Endothelial cell of umbilical vein (primary cell): ENCODE data around the gene PRR23A. TPM values are rescaled to one million over a fixed set of nuclear protein-coding genes. Genes with fewer than 3 reads are reported as not detected.

ENCODE experiments used
- BruUV-seq: library from RNA; stranded (reverse); fragments of 400-500 nt; replicated peaks from 2 replicates; lab custom pipeline; 2021; lab: Mats Ljungman, UMichigan
- CTCF ChIA-PET: fragments of 300-600, 350-600 bp; sonication (Branson Sonifier 250); formaldehyde crosslinking; loops from one replicate; lab custom pipeline; 2021; ENCODE audit warnings: antibody characterized with exemption, inconsistent platforms; lab: Charles Lee
- POLR2A ChIA-PET: fragments of 300-600, 350-600 bp; sonication (Branson Sonifier 250); formaldehyde crosslinking; loops from one replicate; lab custom pipeline; 2021; ENCODE audit warnings: antibody characterized with exemption, inconsistent platforms; lab: Charles Lee
- DNase-seq: peaks from one replicate; pipeline ENCODE4 v3.0.0-alpha.2; 2011; ENCODE audit warnings: low read depth, low spot score
- FAIRE-seq: peaks from 2 replicates; lab custom pipeline; 2011; peaks lifted over from hg19 to GRCh38; lab: Jason Lieb, UNC
- H2AFZ ChIP-seq: 2 replicates; pipeline ENCODE4 v1.6.0; 2012; ENCODE audit warnings: low read depth, low read length, control low read depth, inconsistent platforms
- H3K27ac ChIP-seq: 2 replicates; pipeline ENCODE4 v1.5.1; 2011; ENCODE audit warnings: low read depth, mild to moderate bottlenecking, control low read depth, low read length, moderate library complexity; ENCODE audit not compliant: insufficient read depth
- H3K27me3 ChIP-seq, 2 experiments: 2 replicates each; pipeline versions ENCODE4 v1.6.0 to v1.6.1; 2011; ENCODE audit warnings: low read length in 2 of 2, mixed read lengths in 1 of 2; ENCODE audit not compliant: control insufficient read depth in 2 of 2, insufficient read depth in 2 of 2
- H3K36me3 ChIP-seq, 2 experiments: 2 replicates in 1 of 2; 3 replicates in 1 of 2; pipeline ENCODE4 v1.5.1; 2011; ENCODE audit warnings: low read length in 2 of 2, mild to moderate bottlenecking in 1 of 2, moderate library complexity in 1 of 2; ENCODE audit not compliant: control insufficient read depth in 2 of 2, insufficient read depth in 2 of 2; ENCODE audit errors: extremely low read depth in 1 of 2
- H3K4me1 ChIP-seq: 3 replicates; pipeline ENCODE4 v1.5.1; 2011; ENCODE audit warnings: mild to moderate bottlenecking, low read length; ENCODE audit not compliant: control insufficient read depth, insufficient read depth; ENCODE audit errors: extremely low read depth
- H3K4me2 ChIP-seq: 2 replicates; pipeline ENCODE4 v1.6.1; 2011; ENCODE audit warnings: low read length, control low read depth, mixed read lengths; ENCODE audit not compliant: insufficient read depth
- H3K4me3 ChIP-seq, 3 experiments: fragments of 200-600 bp in 1 of 3; sonication (generic), shearing (Covaris generic) in 1 of 3; replicated peaks in 1 of 3; 2 replicates each; pipeline ENCODE4 v1.5.1; 2011 to 2016; ENCODE audit warnings: control low read depth in 3 of 3, low read length in 3 of 3, mild to moderate bottlenecking in 2 of 3, inconsistent platforms in 1 of 3, low read depth in 1 of 3, moderate library complexity in 1 of 3; ENCODE audit not compliant: insufficient read depth in 1 of 3
- H3K79me2 ChIP-seq: 2 replicates; pipeline ENCODE4 v1.6.0; 2012; ENCODE audit warnings: low read length, inconsistent platforms; ENCODE audit not compliant: control insufficient read depth, insufficient read depth
- H3K9ac ChIP-seq: replicated peaks from 2 replicates; pipeline ENCODE3; 2011; ENCODE audit warnings: low read length, control low read depth; ENCODE audit not compliant: insufficient read depth; ENCODE audit errors: extremely low read depth
- H3K9me1 ChIP-seq: replicated peaks from 3 replicates; pipeline ENCODE4 v1.6.0; 2011; ENCODE audit warnings: mild to moderate bottlenecking, low read length; ENCODE audit not compliant: control insufficient read depth, insufficient read depth; ENCODE audit errors: extremely low read depth
- H3K9me3 ChIP-seq: replicated peaks from 2 replicates; pipeline ENCODE4 v1.5.1; 2012; ENCODE audit warnings: low read length, inconsistent platforms; ENCODE audit not compliant: control insufficient read depth, insufficient read depth
- H4K20me1 ChIP-seq: replicated peaks from 2 replicates; pipeline ENCODE3; 2011; ENCODE audit warnings: mild to moderate bottlenecking, low read length; ENCODE audit not compliant: control insufficient read depth, insufficient read depth; ENCODE audit errors: extremely low read depth
- EZH2 ChIP-seq: IDR thresholded peaks from 2 replicates; pipeline ENCODE4 v1.6.1; 2012; ENCODE audit warnings: borderline replicate concordance, low read depth, mild to moderate bottlenecking, moderate library complexity, low read length, inconsistent platforms; ENCODE audit not compliant: severe bottlenecking
- JUN ChIP-seq: IDR thresholded peaks from 2 replicates; pipeline ENCODE4 v1.6.1; 2011; ENCODE audit warnings: borderline replicate concordance, low read depth; ENCODE audit not compliant: insufficient read length, insufficient read depth
- MYC ChIP-seq: IDR thresholded peaks from one replicate; pipeline ENCODE4 v1.6.1; 2011; ENCODE audit warnings: mild to moderate bottlenecking, low read depth, low read length
- dilution Hi-C: fragments of 300-500 bp; cut with MboI; formaldehyde crosslinking; loops from one replicate; pipeline ENCODE4 v1.15.0; 2019; ENCODE audit warnings: low sequenced_read_pairs; ENCODE audit not compliant: extremely low pct_ligation_motif_present
- intact Hi-C: fragments of 100-400 bp; cut with micrococcal nuclease; formaldehyde crosslinking; loops from one replicate; pipeline ENCODE4 v1.10.0; 2022
- polyA plus RNA-seq, 4 experiments: library from polyadenylated mRNA; depleted of rRNA in 3 of 4; stranded (reverse) in 3 of 4; unstranded in 1 of 4; fragments of >200 nt; gene quantifications; 2 replicates each; pipeline versions ENCODE4 v1.2.1 to v1.2.3, GENCODE V29; 2011 to 2012; ENCODE audit warnings: missing spikeins in 1 of 4
- total RNA-seq: library from RNA; stranded (reverse); gene quantifications from 2 replicates; pipeline ENCODE4 v1.2.3, GENCODE V29; 2021

The PRR23A gene
- total and polyA plus RNA-seq, 2 donors (not counting 3 experiments of a cell fraction or from before 2014, with no cell fraction given) = not detected

GRCh38 chr3:138960417-138960852 lies 45.6 kb downstream of the PRR23A start:
- no peak overlapping the region for H3K9ac ChIP-seq
- DNase-seq (no peak), FAIRE-seq (no peak)
- no peak overlapping the region for H2AFZ ChIP-seq
- no peaks in the 10 kb centered on the region for H3K9me1 ChIP-seq
- H3K27ac ChIP-seq = no peak overlapping the region
- TF ChIP-seq JUN = no peak
- TF ChIP-seq MYC = no peak
- peak; percentile 55 for TF ChIP-seq EZH2
- no peaks in the 10 kb centered on the region for H3K79me2 ChIP-seq
- dilution Hi-C loops (no loop called here), intact Hi-C loops (no loop called here)
- CTCF ChIA-PET = interaction anchor here (1.4 to 2.3 kb wide), 2 partner anchors 10 to 24 kb away, joined by 8 to 11 read pairs; no protein-coding TSS in a partner anchor
- no peaks in the 10 kb centered on the region for H3K9me3 ChIP-seq
- H3K27me3 ChIP-seq = peaks cover 23 to 25% of the 10 kb centered on the region in 2 experiments
- no TSS peak for BruUV-seq
- H3K36me3 ChIP-seq = no peaks in the 10 kb centered on the region
- H3K4me3 ChIP-seq = no peak overlapping the region
- no peaks in the 10 kb centered on the region for H3K4me1 ChIP-seq
- POLR2A ChIA-PET = no interaction called here
- no peaks in the 10 kb centered on the region for H4K20me1 ChIP-seq
- no peak overlapping the region for H3K4me2 ChIP-seq

Other genes starting within 250 kb of the PRR23A start
- gene PIK3CB, start 171.3 kb downstream of the PRR23A start, total RNA-seq = 28.4 and 29.8 TPM in 2 replicates
- 6.2 and 9.0 TPM in 2 replicates for gene PIK3CB, start 171.3 kb downstream of the PRR23A start, polyA plus RNA-seq
- gene FOXL2, start 59.1 kb downstream of the PRR23A start, total RNA-seq = 0.12 TPM in 1 of 2 replicates, not detected in the other
- gene FOXL2, start 59.1 kb downstream of the PRR23A start, polyA plus RNA-seq = 0.03 TPM in 1 of 2 replicates, not detected in the other
- gene FOXL2NB, start 59.1 kb downstream of the PRR23A start, total RNA-seq = not detected in 2 replicates
- gene FOXL2NB, start 59.1 kb downstream of the PRR23A start, polyA plus RNA-seq = 0.01 TPM in 1 of 2 replicates, not detected in the other
- gene PRR23B, start 14.7 kb upstream of the PRR23A start, total RNA-seq = not detected in 2 replicates
- gene PRR23B, start 14.7 kb upstream of the PRR23A start, polyA plus RNA-seq = not detected in 2 replicates
- not detected in 2 replicates for gene PRR23C, start 38.6 kb upstream of the PRR23A start, total RNA-seq
- gene PRR23C, start 38.6 kb upstream of the PRR23A start, polyA plus RNA-seq = not detected in 2 replicates